ENCODE results near the gene STX11.

DNA sequence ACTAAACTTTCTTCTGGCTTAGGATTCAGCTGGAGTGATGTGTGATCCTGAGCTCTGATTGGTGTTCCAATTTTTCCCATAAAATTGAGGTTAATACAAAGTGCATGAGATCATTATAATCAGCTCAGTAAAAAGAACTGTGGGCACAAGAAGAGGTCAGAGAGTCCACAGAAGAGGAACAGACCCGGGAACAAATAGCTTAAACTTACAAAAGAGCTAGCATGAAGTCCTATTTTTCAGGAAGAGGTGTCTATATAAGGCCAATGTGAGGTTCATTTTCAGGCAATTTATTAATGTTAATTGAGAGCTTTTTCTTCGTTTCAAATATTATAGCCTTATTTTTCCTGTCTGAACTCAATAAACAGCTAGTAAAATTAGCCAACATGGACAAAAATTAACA lies 26.9 kb upstream of the STX11 start:
- TF ChIP-seq POLR2A (IDR thresholded peaks at IDR 0.05; ENCODE audit: low read depth, low read length), result no peak
- TF ChIP-seq POLR2AphosphoS5 (IDR thresholded peaks at IDR 0.05; ENCODE audit: low read depth, low read length), result no peak
